ENCODE data around the gene UNC13A.

GRCh38 chr19:17665058-17665457 lies 23.1 kb downstream of the UNC13A start:
- TF ChIP-seq CTCF (IDR thresholded peaks at IDR 0.05) (no peak), POLR2A (IDR thresholded peaks at IDR 0.05) (no peak)
